ENCODE data around the gene ANKS3.

DNA sequence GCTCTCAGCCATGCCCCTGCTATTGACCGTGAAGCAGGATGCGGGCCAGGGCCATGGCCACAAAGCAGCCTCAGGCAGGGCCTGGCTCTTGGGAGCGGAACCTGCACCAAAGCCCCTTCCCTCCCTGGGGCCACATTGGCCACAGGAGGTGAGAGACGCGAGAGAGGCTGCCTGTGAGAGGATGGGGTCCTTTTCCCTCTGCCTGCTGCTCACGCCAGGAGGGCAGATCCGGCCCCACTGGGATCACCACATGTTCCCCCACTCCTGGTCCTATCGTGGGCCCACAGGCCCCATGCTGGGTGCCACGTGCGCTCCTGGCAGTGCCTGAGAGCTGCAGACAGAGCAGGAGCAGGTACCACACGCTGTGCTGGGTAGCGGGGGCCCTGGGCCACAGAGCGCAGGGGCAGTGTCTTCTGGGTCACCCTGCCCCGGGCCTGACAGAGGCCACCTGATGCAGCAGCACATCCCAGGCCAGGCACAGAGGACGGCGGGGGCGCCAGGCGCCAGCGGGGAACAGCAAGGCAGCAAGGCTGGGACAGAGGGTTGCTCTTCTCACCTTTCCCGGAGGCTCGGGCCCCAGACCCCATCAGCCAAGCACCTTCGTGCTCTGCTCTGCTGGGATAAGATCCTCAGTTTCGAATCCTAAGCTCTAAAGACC, 49.9 kb downstream of the ANKS3 start:
- TF ChIP-seq CTBP1 (IDR thresholded peaks at IDR 0.05; ENCODE audit: borderline replicate concordance) (no peak), HDGF (IDR thresholded peaks at IDR 0.05; ENCODE audit: borderline replicate concordance) (no peak), FOXM1 (IDR thresholded peaks at IDR 0.05; ENCODE audit: borderline replicate concordance) (no peak), ARNT (IDR thresholded peaks at IDR 0.05) (no peak), BHLHE40 (IDR thresholded peaks at IDR 0.05; ENCODE audit: borderline replicate concordance) (no peak), FOXA1 (IDR thresholded peaks at IDR 0.05) (no peak), NFRKB (IDR thresholded peaks at IDR 0.05) (no peak), LEF1 (IDR thresholded peaks at IDR 0.05; ENCODE audit: borderline replicate concordance) (no peak), L3MBTL2 (conservative IDR thresholded peaks at IDR 0.05) (no peak), FOXK2 (IDR thresholded peaks at IDR 0.05) (no peak), SP1 (IDR thresholded peaks at IDR 0.05) (no peak), SUZ12 (IDR thresholded peaks at IDR 0.05) (no peak)

All from HEK293T (cell line).